Fibroblast of villous mesenchyme (primary cell): ENCODE results near the gene HACD1. TPM values are rescaled to one million over a fixed set of nuclear protein-coding genes. Genes with fewer than 3 reads are reported as not detected.
"Not testable (repeated sequence)": the region's sequence is repeated elsewhere in the genome, so short reads cannot be mapped to it uniquely, and the experiment has no call there.

ENCODE experiments used
- DNase-seq: peaks from one replicate; pipeline ENCODE4 v3.0.0-alpha.2; 2010; ENCODE audit warnings: low read depth
- H3K4me3 ChIP-seq: 2 replicates; pipeline ENCODE4 v1.5.1; 2011; ENCODE audit warnings: low read depth, mild to moderate bottlenecking, low read length
- CTCF ChIP-seq: IDR thresholded peaks from 2 replicates; pipeline ENCODE4 v1.5.1; 2012; ENCODE audit warnings: low read depth, mild to moderate bottlenecking, low read length; ENCODE audit not compliant: insufficient read depth
- total RNA-seq: library from RNA; depleted of rRNA; stranded (reverse); fragments of >200 nt; gene quantifications from 2 replicates; pipeline ENCODE4 v1.2.3, GENCODE V29; 2012

The HACD1 gene
- total RNA-seq, 1 donor: 102 TPM

GRCh38 chr10:17606547-17607040 lies 10.6 kb downstream of the HACD1 start:
- no peak for DNase-seq
- H3K4me3 ChIP-seq: no peak overlapping the region
- no peak for TF ChIP-seq CTCF

GRCh38 chr10:17605936-17606335 lies 11.2 kb downstream of the HACD1 start:
- DNase-seq: no peak

GRCh38 chr10:17599089-17599488 lies 18.1 kb downstream of the HACD1 start:
- peak; percentile 36 for DNase-seq
- H3K4me3 ChIP-seq: no peak overlapping the region

More at GRCh38 chr10:17605936-17606335, 11.2 kb downstream of the HACD1 start:
- no peak for TF ChIP-seq CTCF
- no peak overlapping the region for H3K4me3 ChIP-seq

DNA sequence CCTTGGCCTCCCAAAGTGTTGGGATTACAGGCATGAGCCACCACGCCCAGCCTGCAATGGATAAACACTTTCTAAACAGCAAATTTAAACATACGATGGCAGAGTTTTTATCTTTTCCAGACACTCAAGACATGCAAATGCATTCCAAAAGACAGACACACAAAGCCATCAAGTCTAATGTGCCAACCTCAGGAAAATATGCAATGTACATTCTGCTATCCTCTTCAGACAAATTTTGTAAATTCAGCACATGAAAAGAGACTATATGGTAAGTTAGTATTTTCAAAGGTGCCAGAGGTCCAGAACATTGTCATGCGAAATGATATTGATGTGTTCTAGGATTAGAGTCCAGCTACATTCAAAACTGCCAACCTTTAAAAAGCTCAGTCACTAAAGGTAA lies 19.8 kb downstream of the HACD1 start:
- no peak for DNase-seq
- H3K4me3 ChIP-seq: no peak overlapping the region
- TF ChIP-seq CTCF: no peak

More at GRCh38 chr10:17599089-17599488, 18.1 kb downstream of the HACD1 start:
- TF ChIP-seq CTCF: peak; percentile 49

DNA sequence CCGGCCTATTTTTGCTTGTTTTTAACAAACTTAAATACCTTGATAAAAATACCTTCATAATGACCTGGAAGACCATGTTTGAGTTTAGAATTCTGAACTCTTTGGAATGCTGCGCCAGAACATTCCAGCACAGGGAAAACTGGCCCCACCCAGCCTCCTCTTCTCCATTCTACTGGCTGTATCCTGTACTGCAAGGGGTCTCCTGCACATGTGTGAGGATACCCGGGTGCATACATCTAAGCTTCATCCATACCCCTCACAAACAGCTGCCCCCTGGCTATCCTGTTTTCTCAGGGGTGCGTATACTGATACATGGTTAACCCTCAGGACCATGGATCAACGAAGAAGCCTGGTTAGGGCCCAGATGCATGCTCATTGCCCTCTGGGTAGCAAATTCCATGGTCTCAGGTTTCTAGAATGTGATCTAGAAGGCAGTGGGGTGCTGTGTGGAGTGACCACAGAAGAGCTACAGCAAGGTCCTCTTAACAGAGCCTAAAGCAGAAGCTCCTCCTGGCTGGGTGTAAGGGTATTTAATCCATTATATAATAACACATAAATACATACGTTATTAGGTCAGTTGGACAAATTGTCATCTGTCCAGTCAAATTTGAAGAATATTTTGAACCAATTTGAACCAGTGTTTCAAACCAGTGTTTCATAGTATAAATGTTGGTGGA lies 26.1 kb downstream of the HACD1 start:
- no peak for TF ChIP-seq CTCF
- DNase-seq: no peak
- no peak overlapping the region for H3K4me3 ChIP-seq

GRCh38 chr10:17589316-17589715 lies 27.9 kb downstream of the HACD1 start:
- DNase-seq, H3K4me3 ChIP-seq: not testable (repeated sequence)

DNA sequence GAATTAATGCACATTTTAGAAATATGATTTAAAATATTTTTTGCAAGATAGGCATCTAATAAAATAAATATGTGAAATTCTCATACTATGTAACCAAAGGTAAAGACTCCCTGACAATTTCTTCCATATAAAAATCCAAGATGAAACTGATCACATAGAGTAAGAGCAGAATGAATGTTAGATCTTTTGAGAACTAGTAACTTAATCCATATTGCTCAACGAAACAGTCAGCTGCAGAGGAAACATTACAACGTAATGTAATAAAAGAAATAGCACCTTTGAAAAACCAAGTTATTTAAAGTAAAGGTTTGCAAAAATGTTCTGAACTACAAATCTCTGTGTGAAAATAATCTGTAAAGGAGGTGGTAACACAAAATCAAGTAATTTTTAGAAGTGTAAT lies 28.8 kb downstream of the HACD1 start:
- no peak overlapping the region for H3K4me3 ChIP-seq
- DNase-seq: no peak
- no peak for TF ChIP-seq CTCF

DNA sequence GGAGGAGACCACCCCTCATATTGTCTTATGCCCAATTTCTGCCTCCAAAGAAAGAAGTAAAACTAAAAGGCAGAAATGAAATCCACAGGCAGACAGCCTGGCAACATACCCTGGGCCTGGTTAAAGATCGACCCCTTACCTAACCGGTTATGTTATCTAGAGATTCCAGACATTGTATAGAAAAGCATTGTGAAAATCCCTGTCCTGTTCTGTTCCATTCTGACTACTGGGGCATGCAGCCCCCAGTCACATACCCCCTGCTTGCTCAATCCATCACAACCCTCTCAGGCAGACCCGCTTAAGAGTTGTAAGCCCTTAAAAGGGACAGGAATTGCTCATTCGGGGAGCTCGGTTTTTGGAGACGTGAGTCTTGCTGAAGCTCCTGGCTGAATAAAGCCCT lies 29.9 kb downstream of the HACD1 start:
- H3K4me3 ChIP-seq, DNase-seq: not testable (repeated sequence)
